Prostate gland (tissue), 2 donors: ENCODE data around the gene KAZN. TPM values are rescaled to one million over a fixed set of nuclear protein-coding genes. Genes with fewer than 3 reads are reported as not detected.

ENCODE experiments used
- DNase-seq: peaks from one replicate; pipeline ENCODE4 v3.0.0-alpha.2; 2019; ENCODE audit warnings: low spot score
- H3K27ac ChIP-seq, 2 donors: fragments of 200-600 bp; sonication (generic); 2 replicates each; pipeline ENCODE4 v1.5.1; 2017 to 2019
- H3K27me3 ChIP-seq: fragments of 200-600 bp; sonication (generic); replicated peaks from 2 replicates; pipeline ENCODE4 v1.5.1; 2019; ENCODE audit not compliant: insufficient read depth
- H3K36me3 ChIP-seq, 2 donors: fragments of 200-600 bp; sonication (generic); 1 replicate in 1 of 2; 2 replicates in 1 of 2; pipeline versions ENCODE4 v1.5.1 to v1.8.1; 2017 to 2019
- H3K4me1 ChIP-seq: fragments of 200-600 bp; sonication (generic); replicated peaks from 2 replicates; pipeline ENCODE4 v1.5.1; 2019
- H3K4me3 ChIP-seq, 2 donors: fragments of 200-600 bp; sonication (generic); 2 replicates each; pipeline ENCODE4 v1.5.1; 2017 to 2019
- H3K9me3 ChIP-seq: fragments of 200-600 bp; sonication (generic); 2 replicates; pipeline ENCODE4 v1.5.1; 2017
- POLR2A ChIP-seq: fragments of 450-650 bp; IDR thresholded peaks from one replicate; pipeline ENCODE4 v1.6.1; 2016; ENCODE audit warnings: antibody characterized with exemption, mild to moderate bottlenecking
- POLR2AphosphoS5 ChIP-seq: sonication (generic); formaldehyde crosslinking; IDR thresholded peaks from one replicate; pipeline ENCODE4 v1.6.1; 2017; ENCODE audit warnings: antibody characterized with exemption
- WGBS: methylation state at CpG from one replicate; pipeline ENCODE4 v1.1.5; 2018; 5-methylcytosine and 5-hydroxymethylcytosine counted together
- intact Hi-C: fragments of 100-400 bp; cut with DNase I; formaldehyde crosslinking; loops from one replicate; pipeline ENCODE4 v1.14.2; 2022
- total RNA-seq, 2 donors: library from RNA; depleted of rRNA; stranded (reverse); fragments of >200 nt; gene quantifications; one replicate each; pipeline ENCODE4 v1.1.0, GENCODE V29; 2016
- TF ChIP-seq, protein P1 (sequence below), 4 experiments: fragments of 200-600 bp in 2 of 4; fragments of 450-650 bp in 2 of 4; sonication (generic) in 2 of 4; IDR thresholded peaks; 1 replicate in 3 of 4; 2 replicates in 1 of 4; pipeline ENCODE4 v1.5.1; 2016 to 2019; ENCODE audit warnings: antibody characterized with exemption in 4 of 4, mild to moderate bottlenecking in 2 of 4, moderate library complexity in 2 of 4

The KAZN gene
- total RNA-seq, 2 donors from 2014 or later: 8.3 to 12.7 TPM

DNA sequence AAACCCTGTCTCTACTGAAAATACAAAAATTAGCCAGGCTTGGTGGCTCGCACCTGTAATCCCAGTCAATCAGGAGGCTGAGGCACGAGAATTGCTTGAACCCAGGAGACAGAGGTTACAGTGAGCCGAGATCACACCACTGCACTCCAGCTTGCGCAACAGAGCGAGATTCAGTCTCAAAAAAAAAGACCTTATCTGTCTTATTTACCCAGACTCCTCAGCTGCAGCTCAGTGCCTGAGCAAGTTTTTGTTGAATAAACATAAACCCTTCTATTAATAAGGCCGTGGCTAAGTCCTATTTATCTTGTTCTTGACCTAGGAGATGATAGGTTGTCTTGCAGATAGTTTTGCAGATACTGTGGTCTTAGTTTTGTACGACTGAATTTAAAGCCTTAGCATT lies 418.6 kb downstream of the KAZN start:
- no peak overlapping the region for H3K4me3 ChIP-seq
- H3K27me3 ChIP-seq: no peaks in the 10 kb centered on the region
- intact Hi-C loops: no loop called here
- 73% methylated on average over 7 of the region's 7 CpGs for WGBS
- no peaks in the 10 kb centered on the region for H3K36me3 ChIP-seq
- no peaks in the 10 kb centered on the region for H3K9me3 ChIP-seq
- DNase-seq: no peak
- TF ChIP-seq, protein P1, sequence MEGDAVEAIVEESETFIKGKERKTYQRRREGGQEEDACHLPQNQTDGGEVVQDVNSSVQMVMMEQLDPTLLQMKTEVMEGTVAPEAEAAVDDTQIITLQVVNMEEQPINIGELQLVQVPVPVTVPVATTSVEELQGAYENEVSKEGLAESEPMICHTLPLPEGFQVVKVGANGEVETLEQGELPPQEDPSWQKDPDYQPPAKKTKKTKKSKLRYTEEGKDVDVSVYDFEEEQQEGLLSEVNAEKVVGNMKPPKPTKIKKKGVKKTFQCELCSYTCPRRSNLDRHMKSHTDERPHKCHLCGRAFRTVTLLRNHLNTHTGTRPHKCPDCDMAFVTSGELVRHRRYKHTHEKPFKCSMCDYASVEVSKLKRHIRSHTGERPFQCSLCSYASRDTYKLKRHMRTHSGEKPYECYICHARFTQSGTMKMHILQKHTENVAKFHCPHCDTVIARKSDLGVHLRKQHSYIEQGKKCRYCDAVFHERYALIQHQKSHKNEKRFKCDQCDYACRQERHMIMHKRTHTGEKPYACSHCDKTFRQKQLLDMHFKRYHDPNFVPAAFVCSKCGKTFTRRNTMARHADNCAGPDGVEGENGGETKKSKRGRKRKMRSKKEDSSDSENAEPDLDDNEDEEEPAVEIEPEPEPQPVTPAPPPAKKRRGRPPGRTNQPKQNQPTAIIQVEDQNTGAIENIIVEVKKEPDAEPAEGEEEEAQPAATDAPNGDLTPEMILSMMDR (IDR thresholded peaks at IDR 0.05): no peak
- no peak for TF ChIP-seq POLR2AphosphoS5
- no peak for TF ChIP-seq POLR2A
- H3K4me1 ChIP-seq: no peaks in the 10 kb centered on the region
- H3K27ac ChIP-seq: no peak overlapping the region

GRCh38 chr1:15018767-15019166 lies 420.3 kb downstream of the KAZN start:
- no peaks in the 10 kb centered on the region for H3K27me3 ChIP-seq
- H3K9me3 ChIP-seq: no peaks in the 10 kb centered on the region
- no peak overlapping the region for H3K4me3 ChIP-seq
- no peaks in the 10 kb centered on the region for H3K36me3 ChIP-seq
- intact Hi-C loops: no loop called here
- no peak overlapping the region for H3K27ac ChIP-seq
- DNase-seq: no peak
- H3K4me1 ChIP-seq: no peaks in the 10 kb centered on the region
- TF ChIP-seq, protein P1 (IDR thresholded peaks at IDR 0.05): no peak
- TF ChIP-seq POLR2A (no peak), POLR2AphosphoS5 (no peak)
- 92% methylated on average over 4 of the region's 4 CpGs for WGBS

DNA sequence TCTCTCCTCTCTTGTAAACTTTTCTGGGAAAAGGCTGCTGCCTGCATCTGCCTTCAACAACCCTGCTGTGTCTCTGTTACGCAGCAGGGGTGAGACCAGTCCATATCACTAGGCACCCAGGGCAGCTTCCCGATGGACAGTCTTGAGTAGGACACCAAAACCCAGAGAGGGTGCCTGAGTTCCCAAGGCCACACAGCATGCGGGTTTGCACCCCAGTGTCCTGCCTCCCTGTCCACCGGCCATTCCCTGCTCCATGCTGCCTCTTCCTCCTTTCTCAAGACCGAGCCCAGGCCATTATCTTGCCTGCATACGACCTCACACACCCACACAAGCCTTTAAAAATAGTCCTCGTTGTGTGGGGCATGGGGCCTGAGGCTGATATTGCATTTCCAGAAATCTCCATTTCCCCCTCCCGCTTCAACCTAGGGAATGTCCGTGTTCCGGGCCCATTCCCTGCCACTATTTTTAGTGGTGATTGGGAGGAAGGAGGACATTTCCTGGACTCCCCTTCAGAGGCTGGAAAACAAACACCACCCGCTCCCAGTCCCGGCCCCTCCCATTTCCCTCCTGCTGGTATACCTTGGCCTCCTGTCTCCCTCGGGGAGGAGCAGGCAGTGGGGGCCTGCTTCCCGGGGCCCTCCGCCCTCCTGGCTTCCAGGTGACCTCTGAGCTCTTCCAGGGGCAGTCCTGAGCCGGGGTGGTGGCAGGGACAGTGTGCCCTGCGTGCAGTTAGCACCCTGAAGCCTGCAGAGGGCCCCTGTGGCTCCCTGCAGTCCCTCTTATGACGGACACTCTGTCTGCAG lies 422.7 kb downstream of the KAZN start:
- no peak overlapping the region for H3K27ac ChIP-seq
- TF ChIP-seq, protein P1 (IDR thresholded peaks at IDR 0.05): no peak
- no peak for TF ChIP-seq POLR2AphosphoS5
- no peak for TF ChIP-seq POLR2A
- WGBS: 65% methylated on average over 18 of the region's 18 CpGs
- intact Hi-C loops: no loop called here
- H3K27me3 ChIP-seq: no peaks in the 10 kb centered on the region
- no peak for DNase-seq
- H3K4me1 ChIP-seq: no peaks in the 10 kb centered on the region
- H3K36me3 ChIP-seq: no peaks in the 10 kb centered on the region
- no peaks in the 10 kb centered on the region for H3K9me3 ChIP-seq
- H3K4me3 ChIP-seq: no peak overlapping the region

GRCh38 chr1:15022048-15022447 lies 423.6 kb downstream of the KAZN start:
- 90% methylated on average over 10 of the region's 10 CpGs for WGBS
- Histone ChIP-seq H3K4me3 (no peak overlapping the region), H3K9me3 (no peaks in the 10 kb centered on the region), H3K27me3 (no peaks in the 10 kb centered on the region), H3K27ac (no peak overlapping the region), H3K36me3 (no peaks in the 10 kb centered on the region), H3K4me1 (no peaks in the 10 kb centered on the region)
- TF ChIP-seq, protein P1 (IDR thresholded peaks at IDR 0.05): no peak
- TF ChIP-seq POLR2AphosphoS5 (no peak), POLR2A (no peak)
- DNase-seq: no peak
- intact Hi-C loops: no loop called here

DNA sequence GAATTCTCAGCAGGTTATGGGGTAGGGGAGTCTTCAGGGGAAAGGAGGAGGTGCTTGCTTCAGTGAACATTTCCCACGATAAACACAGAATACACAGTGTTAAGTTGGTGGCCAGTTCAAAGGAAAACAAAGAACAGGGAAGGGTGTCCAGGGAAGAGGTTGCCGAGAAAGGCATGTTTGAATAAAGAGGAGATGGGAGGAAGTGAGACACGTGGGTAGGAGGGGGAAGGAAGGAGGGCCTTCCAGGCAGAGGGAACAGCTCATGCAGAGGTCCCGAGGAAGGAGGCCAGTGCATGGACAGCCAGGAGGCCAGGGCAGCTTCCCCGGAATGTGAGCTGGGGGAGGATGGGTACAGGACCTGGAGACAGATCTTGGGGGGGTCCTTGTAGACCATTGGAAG lies 424.7 kb downstream of the KAZN start:
- 49% methylated on average over 5 of the region's 5 CpGs for WGBS
- no peak for DNase-seq
- TF ChIP-seq, protein P1 (IDR thresholded peaks at IDR 0.05): no peak
- TF ChIP-seq POLR2A: no peak
- TF ChIP-seq POLR2AphosphoS5: no peak
- Histone ChIP-seq H3K9me3 (no peaks in the 10 kb centered on the region), H3K27ac (no peak overlapping the region), H3K4me1 (no peaks in the 10 kb centered on the region), H3K27me3 (no peaks in the 10 kb centered on the region), H3K4me3 (no peak overlapping the region), H3K36me3 (no peaks in the 10 kb centered on the region)
- intact Hi-C loops: no loop called here
